SK-N-MC (cell line): ENCODE data around the gene GPC6.

Source experiments
- EZH2 ChIP-seq: fragments of 200-600 bp; sonication (generic); IDR thresholded peaks from one replicate; pipeline ENCODE4 v1.6.1; 2017; ENCODE audit warnings: antibody characterized with exemption
- FOXP2 ChIP-seq: optimal IDR thresholded peaks from 2 replicates; pipeline ENCODE3; 2011; ENCODE audit warnings: mild to moderate bottlenecking, moderate library complexity; ENCODE audit not compliant: insufficient read depth; ENCODE audit errors: extremely low read length, control extremely low read depth
- POLR2AphosphoS5 ChIP-seq: IDR thresholded peaks from 2 replicates; pipeline ENCODE4 v1.6.1; 2012; ENCODE audit warnings: mild to moderate bottlenecking, low read depth, low read length, borderline replicate concordance

DNA sequence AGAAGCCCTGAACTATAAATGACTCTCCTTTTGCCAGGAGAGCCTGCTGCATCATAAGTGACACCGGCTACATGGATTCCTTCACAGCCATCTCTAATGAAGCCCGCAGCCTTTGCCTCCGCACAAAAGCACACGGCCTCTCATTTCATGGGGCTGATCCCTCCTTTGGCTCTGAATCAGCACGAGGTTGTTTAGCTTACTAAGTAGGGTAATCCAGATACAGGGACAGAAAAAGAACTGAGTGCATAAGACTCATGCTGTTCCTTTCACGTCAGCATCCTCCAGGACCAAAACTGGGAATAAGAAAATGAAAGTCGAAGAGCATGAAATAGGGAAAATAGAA, 1116.6 kb downstream of the GPC6 start:
- no peak for TF ChIP-seq POLR2AphosphoS5
- TF ChIP-seq EZH2 = no peak
- TF ChIP-seq FOXP2 = no peak
